Esophagus muscularis mucosa (tissue), 3 donors: Measurements from ENCODE around the gene C13orf42.

Experiments used
- POLR2A ChIP-seq: fragments of 450-650 bp; IDR thresholded peaks from one replicate; pipeline ENCODE4 v1.6.1; 2017; ENCODE audit warnings: antibody characterized with exemption, moderate library complexity, mild to moderate bottlenecking, low read depth
- TF ChIP-seq, protein P1 (sequence below), 3 experiments: fragments of 200-600 bp in 2 of 3; fragments of 450-650 bp in 1 of 3; sonication (generic) in 2 of 3; IDR thresholded peaks; one replicate each; pipeline ENCODE4 v1.5.1; 2017 to 2019; ENCODE audit warnings: antibody characterized with exemption in 3 of 3, mild to moderate bottlenecking in 2 of 3, moderate library complexity in 1 of 3

DNA sequence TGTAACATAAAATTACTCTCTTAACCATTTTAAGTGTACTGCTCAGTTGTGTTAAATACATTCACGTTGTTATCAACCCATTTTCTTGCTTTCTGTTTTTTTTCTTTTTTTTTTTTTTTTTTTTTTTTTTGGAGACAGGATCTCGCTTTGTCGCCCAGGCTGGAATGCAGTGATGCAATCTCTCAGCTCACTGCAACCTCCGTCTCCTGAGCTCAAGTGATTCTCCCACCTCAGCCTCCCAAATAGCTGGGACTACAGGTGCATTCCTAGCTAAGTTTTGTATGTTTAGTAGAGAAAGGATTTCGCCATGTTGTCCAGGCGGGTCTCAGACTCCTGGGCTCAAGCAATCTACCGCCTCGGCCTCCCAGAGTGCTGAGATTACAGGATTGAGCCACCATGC, 42.5 kb upstream of the C13orf42 start:
- no peak for TF ChIP-seq POLR2A
- TF ChIP-seq, protein P1, sequence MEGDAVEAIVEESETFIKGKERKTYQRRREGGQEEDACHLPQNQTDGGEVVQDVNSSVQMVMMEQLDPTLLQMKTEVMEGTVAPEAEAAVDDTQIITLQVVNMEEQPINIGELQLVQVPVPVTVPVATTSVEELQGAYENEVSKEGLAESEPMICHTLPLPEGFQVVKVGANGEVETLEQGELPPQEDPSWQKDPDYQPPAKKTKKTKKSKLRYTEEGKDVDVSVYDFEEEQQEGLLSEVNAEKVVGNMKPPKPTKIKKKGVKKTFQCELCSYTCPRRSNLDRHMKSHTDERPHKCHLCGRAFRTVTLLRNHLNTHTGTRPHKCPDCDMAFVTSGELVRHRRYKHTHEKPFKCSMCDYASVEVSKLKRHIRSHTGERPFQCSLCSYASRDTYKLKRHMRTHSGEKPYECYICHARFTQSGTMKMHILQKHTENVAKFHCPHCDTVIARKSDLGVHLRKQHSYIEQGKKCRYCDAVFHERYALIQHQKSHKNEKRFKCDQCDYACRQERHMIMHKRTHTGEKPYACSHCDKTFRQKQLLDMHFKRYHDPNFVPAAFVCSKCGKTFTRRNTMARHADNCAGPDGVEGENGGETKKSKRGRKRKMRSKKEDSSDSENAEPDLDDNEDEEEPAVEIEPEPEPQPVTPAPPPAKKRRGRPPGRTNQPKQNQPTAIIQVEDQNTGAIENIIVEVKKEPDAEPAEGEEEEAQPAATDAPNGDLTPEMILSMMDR (IDR thresholded peaks at IDR 0.05), result no peak
